SK-N-SH treated with all-trans-retinoic acid at 6 μM for 48 hours (cell line): ENCODE measurements around the gene SNAPC4.

Source experiments
- ATAC-seq: fragments of 200-7000 bp; cut with Tn5 transposase; 3 replicates; pipeline ENCODE4 v1.9.1; 2020; ENCODE audit warnings: mild to moderate bottlenecking, moderate library complexity
- ARNTL ChIP-seq: fragments of 450-650 bp; formaldehyde crosslinking; IDR thresholded peaks from 2 replicates; pipeline ENCODE4 v1.5.0; 2020; ENCODE audit warnings: low read depth, mild to moderate bottlenecking, moderate library complexity, borderline replicate concordance
- BACH2 ChIP-seq: fragments of 250-450 bp; sonication (Bioruptor Pico); IDR thresholded peaks from 2 replicates; pipeline ENCODE4 v1.9.0; 2021; ENCODE audit warnings: mild to moderate bottlenecking, borderline replicate concordance
- CSDC2 ChIP-seq: fragments of 250-450 bp; sonication (Bioruptor Pico); IDR thresholded peaks from 2 replicates; pipeline ENCODE4 v1.5.0; 2020; ENCODE audit warnings: mild to moderate bottlenecking, moderate library complexity
- ESRRG ChIP-seq: fragments of 250-450 bp; sonication (Bioruptor Pico); IDR thresholded peaks from 2 replicates; pipeline ENCODE4 v1.6.1; 2021; ENCODE audit warnings: mild to moderate bottlenecking
- GLIS3 ChIP-seq: fragments of 250-450 bp; sonication (Bioruptor Pico); IDR thresholded peaks from 2 replicates; pipeline ENCODE4 v1.5.0; 2020; ENCODE audit warnings: mild to moderate bottlenecking, moderate library complexity
- ISL1 ChIP-seq: fragments of 250-450 bp; sonication (Bioruptor Pico); IDR thresholded peaks from 2 replicates; pipeline ENCODE4 v2.1.2; 2022; ENCODE audit warnings: mild to moderate bottlenecking, moderate library complexity
- OSR1 ChIP-seq: fragments of 250-450 bp; sonication (Bioruptor Pico); IDR thresholded peaks from 2 replicates; pipeline ENCODE4 v1.8.0; 2022; ENCODE audit warnings: moderate library complexity, mild to moderate bottlenecking, inconsistent platforms
- PPARA ChIP-seq: fragments of 250-450 bp; sonication (Bioruptor Pico); IDR thresholded peaks from 2 replicates; pipeline ENCODE4 v1.5.0; 2020; ENCODE audit warnings: mild to moderate bottlenecking, borderline replicate concordance
- RARB ChIP-seq: fragments of 250-450 bp; sonication (Bioruptor Pico); IDR thresholded peaks from 2 replicates; pipeline ENCODE4 v1.8.0; 2021; ENCODE audit warnings: mild to moderate bottlenecking, moderate library complexity
- SNAI2 ChIP-seq: fragments of 250-450 bp; sonication (Bioruptor Pico); IDR thresholded peaks from 2 replicates; pipeline ENCODE4 v1.5.0; 2020; ENCODE audit warnings: mild to moderate bottlenecking, moderate library complexity
- TCF4 ChIP-seq: fragments of 250-450 bp; sonication (Bioruptor Pico); IDR thresholded peaks from 2 replicates; pipeline ENCODE4 v1.8.0; 2021; ENCODE audit warnings: mild to moderate bottlenecking, moderate library complexity, borderline replicate concordance
- TOX ChIP-seq: fragments of 250-450 bp; sonication (Bioruptor Pico); IDR thresholded peaks from 2 replicates; pipeline ENCODE4 v1.8.0; 2021; ENCODE audit warnings: mild to moderate bottlenecking, moderate library complexity, borderline replicate concordance
- ZC3H10 ChIP-seq: fragments of 250-450 bp; sonication (Bioruptor Pico); IDR thresholded peaks from 2 replicates; pipeline ENCODE4 v1.5.1; 2021; ENCODE audit warnings: mild to moderate bottlenecking, moderate library complexity
- ZFP3 ChIP-seq: fragments of 250-450 bp; sonication (Bioruptor Pico); IDR thresholded peaks from 2 replicates; pipeline ENCODE4 v1.5.0; 2020; ENCODE audit warnings: mild to moderate bottlenecking, moderate library complexity
- ZFP30 ChIP-seq: fragments of 450-650 bp; formaldehyde crosslinking; IDR thresholded peaks from 2 replicates; pipeline ENCODE4 v1.5.0; 2022; ENCODE audit warnings: mild to moderate bottlenecking, moderate library complexity
- ZNF565 ChIP-seq: fragments of 450-650 bp; formaldehyde crosslinking; conservative IDR thresholded peaks from 2 replicates; pipeline ENCODE4 v1.5.0; 2020; ENCODE audit warnings: low read depth, mild to moderate bottlenecking, moderate library complexity
- ZNF70 ChIP-seq: fragments of 450-650 bp; formaldehyde crosslinking; IDR thresholded peaks from 2 replicates; pipeline ENCODE4 v1.5.0; 2020; ENCODE audit warnings: mild to moderate bottlenecking, moderate library complexity
- ZNF8 ChIP-seq: fragments of 450-650 bp; formaldehyde crosslinking; IDR thresholded peaks from 2 replicates; pipeline ENCODE4 v1.5.0; 2020; ENCODE audit warnings: mild to moderate bottlenecking, moderate library complexity
- TF ChIP-seq, protein P1 (sequence below): fragments of 250-450 bp; sonication (Bioruptor Pico); IDR thresholded peaks from 2 replicates; pipeline ENCODE4 v1.8.0; 2021; ENCODE audit warnings: low read depth, mild to moderate bottlenecking, moderate library complexity, borderline replicate concordance
- TF ChIP-seq, protein P2 (sequence below): fragments of 250-450 bp; sonication (Bioruptor Pico); IDR thresholded peaks from 2 replicates; pipeline ENCODE4 v1.5.1; 2020; ENCODE audit warnings: low read depth, mild to moderate bottlenecking, moderate library complexity
- TF ChIP-seq, protein P3 (sequence below): fragments of 250-450 bp; sonication (Bioruptor Pico); IDR thresholded peaks from 2 replicates; pipeline ENCODE4 v1.5.0; 2020; ENCODE audit warnings: mild to moderate bottlenecking, moderate library complexity
- TF ChIP-seq, protein P4 (sequence below): fragments of 250-450 bp; sonication (Bioruptor Pico); IDR thresholded peaks from 2 replicates; pipeline ENCODE4 v1.5.1; 2021; ENCODE audit warnings: mild to moderate bottlenecking, moderate library complexity
- TF ChIP-seq, protein P5 (sequence below): fragments of 250-450 bp; sonication (Bioruptor Pico); IDR thresholded peaks from 2 replicates; pipeline ENCODE4 v1.8.0; 2020; ENCODE audit warnings: mild to moderate bottlenecking, moderate library complexity, borderline replicate concordance

SNAPC4 gene

DNA sequence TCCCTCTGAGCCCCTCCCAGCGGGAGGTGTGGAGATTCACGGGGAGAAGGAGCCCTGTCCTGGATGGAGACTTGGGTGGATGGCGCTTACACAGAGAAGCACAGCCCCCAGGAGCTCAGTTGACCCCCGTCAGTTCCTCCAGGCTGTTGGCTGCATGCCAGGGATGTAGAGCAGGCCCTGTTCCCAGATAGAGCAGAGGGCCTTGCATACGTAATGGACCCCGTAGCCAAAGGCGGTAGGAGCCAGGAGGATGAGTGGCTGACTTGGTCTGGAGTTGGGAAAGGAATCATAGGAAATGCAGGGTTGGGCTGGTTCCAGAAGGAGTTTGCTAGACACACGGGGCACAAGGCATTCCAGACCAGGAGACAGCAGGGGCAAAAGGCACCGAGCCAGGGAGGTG is 13.0 kb upstream of the SNAPC4 start:
- TF ChIP-seq, protein P1, sequence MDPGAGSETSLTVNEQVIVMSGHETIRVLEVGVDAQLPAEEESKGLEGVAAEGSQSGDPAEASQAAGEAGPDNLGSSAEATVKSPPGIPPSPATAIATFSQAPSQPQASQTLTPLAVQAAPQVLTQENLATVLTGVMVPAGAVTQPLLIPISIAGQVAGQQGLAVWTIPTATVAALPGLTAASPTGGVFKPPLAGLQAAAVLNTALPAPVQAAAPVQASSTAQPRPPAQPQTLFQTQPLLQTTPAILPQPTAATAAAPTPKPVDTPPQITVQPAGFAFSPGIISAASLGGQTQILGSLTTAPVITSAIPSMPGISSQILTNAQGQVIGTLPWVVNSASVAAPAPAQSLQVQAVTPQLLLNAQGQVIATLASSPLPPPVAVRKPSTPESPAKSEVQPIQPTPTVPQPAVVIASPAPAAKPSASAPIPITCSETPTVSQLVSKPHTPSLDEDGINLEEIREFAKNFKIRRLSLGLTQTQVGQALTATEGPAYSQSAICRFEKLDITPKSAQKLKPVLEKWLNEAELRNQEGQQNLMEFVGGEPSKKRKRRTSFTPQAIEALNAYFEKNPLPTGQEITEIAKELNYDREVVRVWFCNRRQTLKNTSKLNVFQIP, result no peak
- no peak for TF ChIP-seq SNAI2 (CRISPR knock-in tag)
- no peak for TF ChIP-seq ARNTL (CRISPR knock-in tag)
- no peak for TF ChIP-seq TCF4 (CRISPR knock-in tag)
- TF ChIP-seq CSDC2 (CRISPR knock-in tag), result no peak
- TF ChIP-seq ZC3H10 (CRISPR knock-in tag), result no peak
- TF ChIP-seq, protein P2, sequence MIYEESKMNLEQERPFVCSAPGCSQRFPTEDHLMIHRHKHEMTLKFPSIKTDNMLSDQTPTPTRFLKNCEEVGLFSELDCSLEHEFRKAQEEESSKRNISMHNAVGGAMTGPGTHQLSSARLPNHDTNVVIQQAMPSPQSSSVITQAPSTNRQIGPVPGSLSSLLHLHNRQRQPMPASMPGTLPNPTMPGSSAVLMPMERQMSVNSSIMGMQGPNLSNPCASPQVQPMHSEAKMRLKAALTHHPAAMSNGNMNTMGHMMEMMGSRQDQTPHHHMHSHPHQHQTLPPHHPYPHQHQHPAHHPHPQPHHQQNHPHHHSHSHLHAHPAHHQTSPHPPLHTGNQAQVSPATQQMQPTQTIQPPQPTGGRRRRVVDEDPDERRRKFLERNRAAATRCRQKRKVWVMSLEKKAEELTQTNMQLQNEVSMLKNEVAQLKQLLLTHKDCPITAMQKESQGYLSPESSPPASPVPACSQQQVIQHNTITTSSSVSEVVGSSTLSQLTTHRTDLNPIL (CRISPR knock-in tag), result no peak
- TF ChIP-seq GLIS3 (CRISPR knock-in tag), result no peak
- TF ChIP-seq, protein P3, sequence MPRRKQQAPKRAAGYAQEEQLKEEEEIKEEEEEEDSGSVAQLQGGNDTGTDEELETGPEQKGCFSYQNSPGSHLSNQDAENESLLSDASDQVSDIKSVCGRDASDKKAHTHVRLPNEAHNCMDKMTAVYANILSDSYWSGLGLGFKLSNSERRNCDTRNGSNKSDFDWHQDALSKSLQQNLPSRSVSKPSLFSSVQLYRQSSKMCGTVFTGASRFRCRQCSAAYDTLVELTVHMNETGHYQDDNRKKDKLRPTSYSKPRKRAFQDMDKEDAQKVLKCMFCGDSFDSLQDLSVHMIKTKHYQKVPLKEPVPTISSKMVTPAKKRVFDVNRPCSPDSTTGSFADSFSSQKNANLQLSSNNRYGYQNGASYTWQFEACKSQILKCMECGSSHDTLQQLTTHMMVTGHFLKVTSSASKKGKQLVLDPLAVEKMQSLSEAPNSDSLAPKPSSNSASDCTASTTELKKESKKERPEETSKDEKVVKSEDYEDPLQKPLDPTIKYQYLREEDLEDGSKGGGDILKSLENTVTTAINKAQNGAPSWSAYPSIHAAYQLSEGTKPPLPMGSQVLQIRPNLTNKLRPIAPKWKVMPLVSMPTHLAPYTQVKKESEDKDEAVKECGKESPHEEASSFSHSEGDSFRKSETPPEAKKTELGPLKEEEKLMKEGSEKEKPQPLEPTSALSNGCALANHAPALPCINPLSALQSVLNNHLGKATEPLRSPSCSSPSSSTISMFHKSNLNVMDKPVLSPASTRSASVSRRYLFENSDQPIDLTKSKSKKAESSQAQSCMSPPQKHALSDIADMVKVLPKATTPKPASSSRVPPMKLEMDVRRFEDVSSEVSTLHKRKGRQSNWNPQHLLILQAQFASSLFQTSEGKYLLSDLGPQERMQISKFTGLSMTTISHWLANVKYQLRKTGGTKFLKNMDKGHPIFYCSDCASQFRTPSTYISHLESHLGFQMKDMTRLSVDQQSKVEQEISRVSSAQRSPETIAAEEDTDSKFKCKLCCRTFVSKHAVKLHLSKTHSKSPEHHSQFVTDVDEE (CRISPR knock-in tag), result no peak
- TF ChIP-seq, protein P4, sequence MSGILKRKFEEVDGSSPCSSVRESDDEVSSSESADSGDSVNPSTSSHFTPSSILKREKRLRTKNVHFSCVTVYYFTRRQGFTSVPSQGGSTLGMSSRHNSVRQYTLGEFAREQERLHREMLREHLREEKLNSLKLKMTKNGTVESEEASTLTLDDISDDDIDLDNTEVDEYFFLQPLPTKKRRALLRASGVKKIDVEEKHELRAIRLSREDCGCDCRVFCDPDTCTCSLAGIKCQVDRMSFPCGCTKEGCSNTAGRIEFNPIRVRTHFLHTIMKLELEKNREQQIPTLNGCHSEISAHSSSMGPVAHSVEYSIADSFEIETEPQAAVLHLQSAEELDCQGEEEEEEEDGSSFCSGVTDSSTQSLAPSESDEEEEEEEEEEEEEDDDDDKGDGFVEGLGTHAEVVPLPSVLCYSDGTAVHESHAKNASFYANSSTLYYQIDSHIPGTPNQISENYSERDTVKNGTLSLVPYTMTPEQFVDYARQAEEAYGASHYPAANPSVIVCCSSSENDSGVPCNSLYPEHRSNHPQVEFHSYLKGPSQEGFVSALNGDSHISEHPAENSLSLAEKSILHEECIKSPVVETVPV, result no peak
- TF ChIP-seq ZFP30 (CRISPR knock-in tag), result no peak
- no peak for TF ChIP-seq ISL1 (CRISPR knock-in tag)
- TF ChIP-seq ZNF70 (CRISPR knock-in tag), result no peak
- no peak for TF ChIP-seq TOX
- TF ChIP-seq ZFP3 (CRISPR knock-in tag), result no peak
- no peak for TF ChIP-seq RARB (CRISPR knock-in tag)
- TF ChIP-seq, all 23 proteins: peak for 0
- no peak for ATAC-seq

DNA sequence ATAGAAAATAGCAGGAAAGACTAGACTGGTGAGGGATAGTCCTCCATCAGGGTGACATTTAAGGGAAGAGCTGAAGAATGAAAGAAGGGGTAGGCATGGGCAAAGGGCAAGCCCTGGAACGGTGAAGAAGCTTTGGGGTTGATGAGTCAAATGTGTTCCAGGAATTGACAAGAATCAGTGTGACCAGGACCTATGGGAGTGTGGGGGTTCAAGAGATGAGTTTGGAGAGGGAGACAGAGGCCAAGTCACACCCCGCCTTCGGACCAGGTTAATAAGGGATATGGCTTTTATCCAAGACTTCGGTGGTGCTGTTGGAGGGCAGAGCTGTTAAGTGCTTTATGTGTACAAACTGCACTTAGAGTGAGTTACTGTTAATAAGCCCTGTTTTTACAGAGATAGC is 11.4 kb upstream of the SNAPC4 start:
- TF ChIP-seq OSR1 (no peak), ESRRG (CRISPR knock-in tag) (no peak), ZC3H10 (CRISPR knock-in tag) (no peak), ZFP3 (CRISPR knock-in tag) (no peak), ZNF70 (CRISPR knock-in tag) (no peak), ZFP30 (CRISPR knock-in tag) (no peak), BACH2 (no peak), ZNF8 (CRISPR knock-in tag) (no peak), PPARA (CRISPR knock-in tag) (no peak), ARNTL (CRISPR knock-in tag) (no peak), ISL1 (CRISPR knock-in tag) (no peak), CSDC2 (CRISPR knock-in tag) (no peak), GLIS3 (CRISPR knock-in tag) (no peak), ZNF565 (CRISPR knock-in tag) (no peak), TCF4 (CRISPR knock-in tag) (no peak)
- TF ChIP-seq, protein P4, result no peak
- TF ChIP-seq, protein P5, sequence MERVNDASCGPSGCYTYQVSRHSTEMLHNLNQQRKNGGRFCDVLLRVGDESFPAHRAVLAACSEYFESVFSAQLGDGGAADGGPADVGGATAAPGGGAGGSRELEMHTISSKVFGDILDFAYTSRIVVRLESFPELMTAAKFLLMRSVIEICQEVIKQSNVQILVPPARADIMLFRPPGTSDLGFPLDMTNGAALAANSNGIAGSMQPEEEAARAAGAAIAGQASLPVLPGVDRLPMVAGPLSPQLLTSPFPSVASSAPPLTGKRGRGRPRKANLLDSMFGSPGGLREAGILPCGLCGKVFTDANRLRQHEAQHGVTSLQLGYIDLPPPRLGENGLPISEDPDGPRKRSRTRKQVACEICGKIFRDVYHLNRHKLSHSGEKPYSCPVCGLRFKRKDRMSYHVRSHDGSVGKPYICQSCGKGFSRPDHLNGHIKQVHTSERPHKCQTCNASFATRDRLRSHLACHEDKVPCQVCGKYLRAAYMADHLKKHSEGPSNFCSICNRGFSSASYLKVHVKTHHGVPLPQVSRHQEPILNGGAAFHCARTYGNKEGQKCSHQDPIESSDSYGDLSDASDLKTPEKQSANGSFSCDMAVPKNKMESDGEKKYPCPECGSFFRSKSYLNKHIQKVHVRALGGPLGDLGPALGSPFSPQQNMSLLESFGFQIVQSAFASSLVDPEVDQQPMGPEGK (CRISPR knock-in tag), result no peak
- TF ChIP-seq, protein P2 (CRISPR knock-in tag), result no peak
- TF ChIP-seq, protein P3 (CRISPR knock-in tag), result no peak
- no peak for ATAC-seq
